Medulla oblongata (tissue), 1 donor: ENCODE data around the gene MAVS.
"Not testable (repeated sequence)": the region's sequence is repeated elsewhere in the genome, so short reads cannot be mapped to it uniquely, and the experiment has no call there.

Experiments
- DNase-seq: peaks from one replicate; pipeline ENCODE4 v3.0.0-alpha.2; 2015; ENCODE audit errors: extremely low spot score

MAVS gene

DNA sequence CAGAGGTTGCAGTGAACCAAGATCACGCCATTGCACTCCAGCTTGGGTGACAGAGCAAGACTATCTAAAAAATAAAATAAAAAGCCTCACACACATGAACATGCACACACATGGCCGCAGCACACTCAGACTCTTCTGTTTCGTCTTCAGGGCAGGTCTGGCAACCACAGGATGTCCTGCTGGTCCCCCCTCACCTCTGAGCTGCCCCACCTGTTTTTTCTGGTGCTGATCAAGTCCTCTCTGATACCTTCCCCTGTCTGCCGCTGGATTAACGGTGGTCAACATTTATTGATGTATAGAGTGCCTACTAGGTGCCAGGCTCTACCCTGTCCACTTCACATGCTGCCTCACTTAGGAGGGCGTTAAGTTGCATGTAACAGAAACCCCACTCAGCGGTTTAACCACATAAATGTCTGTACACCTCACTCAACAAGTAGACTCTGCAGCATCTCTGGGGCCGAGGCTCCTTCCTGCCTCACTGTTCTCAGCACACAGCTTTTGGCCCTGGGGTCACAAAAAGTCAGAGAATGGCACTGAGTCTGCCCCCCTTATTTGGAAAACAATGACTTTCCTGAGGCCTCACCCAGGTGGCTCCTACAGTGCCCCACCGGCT lies 30.8 kb upstream of the MAVS start:
- no peak for DNase-seq

- peak; percentile 65 for DNase-seq
Measured at GRCh38 chr20:3818155-3819151, 28.2 kb upstream of the MAVS start.

- no peak for DNase-seq
Measured at GRCh38 chr20:3819411-3820047, 27.1 kb upstream of the MAVS start.

DNA sequence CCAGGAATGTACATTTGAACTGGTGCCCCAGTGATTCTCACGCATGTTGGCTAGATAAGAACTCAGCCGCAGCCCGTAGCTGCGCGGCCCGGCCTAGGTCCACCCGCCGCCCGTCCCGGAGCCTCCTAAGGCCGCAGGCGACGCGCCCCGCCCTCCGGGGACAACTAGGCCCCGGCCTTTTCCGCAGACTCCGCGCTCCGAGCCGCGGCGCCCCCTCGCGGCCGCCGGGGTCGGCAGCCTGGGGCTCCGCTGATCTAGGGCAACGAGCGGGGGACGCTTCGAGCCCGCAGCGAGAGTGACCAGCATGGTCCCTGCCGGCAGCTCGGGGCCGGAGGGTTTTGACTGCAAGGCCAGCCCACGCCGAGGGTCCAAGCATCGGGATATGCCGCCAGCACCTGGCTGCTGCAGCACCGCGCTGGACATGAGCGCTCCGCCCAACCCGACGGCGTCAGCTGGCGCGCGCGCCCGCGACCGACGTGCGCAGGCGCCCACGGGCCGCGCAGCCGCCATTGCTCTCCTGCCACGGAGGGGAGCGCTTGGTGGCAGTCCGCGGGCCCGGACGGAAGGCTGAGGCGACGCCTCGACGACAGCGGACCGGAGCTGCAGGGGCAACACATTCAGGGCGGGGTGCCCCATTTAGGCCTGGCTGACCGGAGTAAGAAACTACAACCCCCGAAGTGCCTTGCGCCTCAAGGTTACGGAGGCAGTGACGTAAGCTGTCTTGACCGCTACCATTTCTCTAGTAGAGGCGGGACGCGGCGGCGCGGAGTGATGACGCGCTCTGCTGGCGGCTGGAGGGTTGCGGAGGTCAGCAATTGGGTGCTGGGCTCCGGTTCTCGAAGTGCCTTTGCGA lies 26.4 kb upstream of the MAVS start, which contains the start of gene AP5S1:
TSS of gene AP5S1 (plus strand) at position 500 of the 853 bp plus-strand sequence. CDS start 1,571 bp downstream, outside the sequence.
- DNase-seq: peak; percentile 97

GRCh38 chr20:3820901-3821727 lies 25.5 kb upstream of the MAVS start:
- DNase-seq: no peak

DNA sequence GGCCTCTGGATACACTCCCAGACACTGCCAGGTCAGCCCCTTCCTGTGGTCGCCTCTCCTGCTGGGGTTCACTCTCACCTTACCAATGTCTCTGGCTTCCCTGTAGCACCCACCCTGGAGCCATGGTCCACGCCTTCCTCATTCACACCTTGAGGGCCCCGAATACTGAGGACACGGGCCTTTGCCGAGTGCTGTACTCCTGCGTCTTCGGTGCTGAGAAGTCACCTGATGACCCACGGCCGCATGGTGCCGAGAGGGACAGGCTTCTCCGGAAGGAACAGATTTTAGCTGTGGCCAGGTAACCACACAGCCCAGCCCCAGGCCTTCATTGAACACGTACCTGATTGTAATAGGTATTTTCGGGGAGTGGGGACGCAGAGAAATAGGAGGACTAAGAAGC lies 24.6 kb upstream of the MAVS start:
- no peak for DNase-seq

DNA sequence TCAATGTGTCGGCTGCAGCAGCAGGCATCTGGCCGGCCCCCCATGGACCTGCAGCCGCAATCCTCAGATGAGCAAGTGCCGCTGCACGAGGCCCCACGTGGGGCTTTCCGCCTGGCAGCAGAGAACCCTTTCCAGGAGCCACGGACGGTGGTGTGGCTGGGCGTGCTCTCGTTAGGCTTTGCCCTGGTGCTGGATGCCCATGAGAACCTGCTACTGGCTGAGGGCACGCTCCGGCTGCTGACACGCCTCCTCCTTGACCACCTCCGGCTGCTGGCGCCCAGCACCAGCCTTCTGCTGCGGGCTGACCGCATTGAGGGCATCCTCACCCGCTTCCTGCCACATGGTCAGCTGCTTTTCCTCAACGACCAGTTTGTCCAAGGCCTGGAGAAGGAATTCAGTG lies 22.8 kb upstream of the MAVS start:
- DNase-seq: no peak

- DNase-seq: no peak
Measured at GRCh38 chr20:3825526-3825925, 21.1 kb upstream of the MAVS start.

GRCh38 chr20:3826420-3826819 lies 20.2 kb upstream of the MAVS start:
- no peak for DNase-seq

GRCh38 chr20:3828798-3829197 lies 17.8 kb upstream of the MAVS start:
- DNase-seq: no peak

- not testable (repeated sequence) for DNase-seq
Measured at GRCh38 chr20:3829891-3830290, 16.7 kb upstream of the MAVS start.

DNA sequence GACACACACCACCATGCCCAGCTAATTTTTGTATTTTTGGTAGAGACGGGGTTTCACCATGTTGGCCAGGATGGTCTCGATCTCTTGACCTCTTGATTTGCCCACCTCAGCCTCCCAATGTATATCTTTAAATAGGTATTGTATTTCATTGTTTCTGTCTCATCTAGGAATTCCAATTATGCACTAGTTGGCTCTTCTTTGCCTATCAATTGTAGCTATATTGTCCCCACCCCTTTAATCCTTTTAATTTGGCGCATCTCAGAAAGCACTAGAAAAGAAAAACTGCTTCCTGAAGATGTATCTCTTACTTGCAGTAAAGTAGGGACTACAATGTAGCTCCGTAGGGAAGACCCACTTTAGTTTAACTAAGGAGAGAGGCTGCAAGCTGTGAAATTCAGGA lies 10.5 kb upstream of the MAVS start:
- DNase-seq: no peak

GRCh38 chr20:3839328-3839727 lies 7.3 kb upstream of the MAVS start:
- DNase-seq: no peak

GRCh38 chr20:3840201-3840600 lies 6.4 kb upstream of the MAVS start:
- not testable (repeated sequence) for DNase-seq

- no peak for DNase-seq
Measured at GRCh38 chr20:3842348-3842930, 4.2 kb upstream of the MAVS start.

- DNase-seq: no peak
Measured at GRCh38 chr20:3843490-3843889, 3.1 kb upstream of the MAVS start.

DNA sequence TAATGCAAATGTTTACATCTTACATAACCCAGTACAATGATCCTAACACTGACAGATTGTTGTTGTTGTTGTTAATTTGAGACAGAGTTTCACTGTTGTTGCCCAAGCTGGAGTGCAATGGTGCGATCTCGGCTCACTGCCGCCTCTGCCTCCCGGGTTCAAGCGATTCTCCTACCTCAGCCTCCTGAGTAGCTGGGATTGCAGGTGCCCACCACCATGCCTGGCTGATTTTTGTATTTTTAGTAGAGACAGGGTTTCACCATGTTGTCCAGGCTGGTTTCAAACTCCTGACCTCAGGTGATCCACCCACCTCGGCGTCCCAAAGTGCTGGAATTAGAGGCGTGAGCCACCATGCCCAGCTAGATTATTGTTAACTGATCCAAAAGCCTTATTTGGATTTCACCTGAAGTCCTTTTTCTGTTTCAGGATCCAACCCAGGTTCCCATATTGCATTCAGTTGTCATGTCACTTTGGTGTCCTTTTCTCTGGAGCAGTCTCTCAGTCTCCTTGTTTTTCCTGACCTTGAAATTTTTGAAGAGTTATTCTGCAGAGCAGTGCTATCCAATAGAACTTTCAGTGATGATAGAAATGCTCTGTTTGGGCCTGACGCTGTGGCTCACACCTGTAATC lies 2.5 kb upstream of the MAVS start:
- DNase-seq: not testable (repeated sequence)

- no peak for DNase-seq
Measured at GRCh38 chr20:3846378-3846739, 275 bp upstream of the MAVS start.

GRCh38 chr20:3847429-3847940 lies 851 bp downstream of the MAVS start:
- peak; percentile 12 for DNase-seq

GRCh38 chr20:3848565-3848964 lies 1.9 kb downstream of the MAVS start:
- no peak for DNase-seq
